Suppressor macrophage (primary cell): Measurements from ENCODE around the gene SEC14L1.

Experiments
- DNase-seq, 4 experiments: peaks; one replicate each; pipeline ENCODE4 v3.0.0-alpha.2; 2020 to 2022

SEC14L1 gene

GRCh38 chr17:77116371-77116860 is 24.4 kb upstream of the SEC14L1 start:
- no peak for DNase-seq

GRCh38 chr17:77117415-77117814 is 23.4 kb upstream of the SEC14L1 start:
- no peak for DNase-seq

DNA sequence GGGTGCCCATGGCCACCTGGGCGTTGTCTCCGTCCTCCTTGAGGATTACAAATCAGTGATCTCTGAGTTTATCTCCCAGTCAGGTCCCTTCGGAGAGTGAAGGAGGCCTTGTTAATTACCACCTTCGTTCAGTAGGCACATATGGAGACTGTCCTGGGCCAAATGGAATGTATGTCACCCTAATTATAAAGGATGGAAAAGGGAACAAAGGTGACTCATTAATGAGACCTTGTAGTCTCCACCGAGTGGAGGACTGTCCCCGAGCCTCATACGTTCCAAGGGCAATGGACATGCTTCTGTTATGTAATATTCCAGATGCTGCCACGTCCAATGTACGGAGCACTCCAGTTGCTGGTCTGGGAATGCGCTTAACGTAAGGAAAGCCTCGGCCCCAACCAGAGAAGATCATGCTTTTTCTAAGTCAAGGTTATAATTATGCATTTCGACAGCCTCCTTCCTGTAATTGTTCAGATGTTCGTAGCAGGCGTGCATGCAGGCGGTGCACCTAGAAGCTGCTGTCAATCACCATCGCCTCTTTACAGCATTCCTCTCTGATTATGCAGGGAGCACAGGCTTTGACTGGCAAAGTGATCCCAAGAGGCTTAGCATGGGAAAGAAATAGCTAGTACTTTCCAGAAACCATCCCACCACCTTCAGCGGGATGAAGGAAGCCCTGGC is 22.4 kb upstream of the SEC14L1 start:
- no peak for DNase-seq

DNA sequence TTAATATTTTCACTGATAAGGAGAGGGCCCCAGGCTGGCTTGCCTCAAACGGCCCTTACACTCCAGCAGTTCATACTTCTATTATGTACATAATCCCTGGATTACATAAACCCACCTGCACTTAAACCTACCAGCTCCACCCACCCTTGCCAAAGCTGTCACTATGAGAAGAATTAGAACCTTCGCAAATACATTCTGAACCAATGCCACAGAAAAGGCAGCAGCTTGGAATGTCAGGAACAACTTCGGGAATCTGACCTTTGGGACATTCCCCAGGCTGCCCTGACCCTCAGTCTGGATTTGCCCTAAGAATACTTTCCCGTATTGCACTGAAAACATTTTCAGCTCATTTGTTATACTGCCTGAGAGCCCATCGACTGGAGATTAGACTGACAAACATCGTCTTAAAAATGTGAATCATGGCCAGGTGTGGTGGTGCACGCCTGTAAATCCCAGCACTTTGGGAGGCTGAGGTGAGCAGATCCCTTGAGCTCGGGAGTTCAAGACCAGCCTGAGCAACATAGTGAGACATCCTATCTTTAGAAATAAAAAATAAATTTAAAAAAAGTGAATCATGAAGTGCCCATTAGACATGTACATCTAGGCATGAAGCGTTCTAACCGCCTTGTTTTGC is 21.0 kb upstream of the SEC14L1 start:
- no peak for DNase-seq

DNA sequence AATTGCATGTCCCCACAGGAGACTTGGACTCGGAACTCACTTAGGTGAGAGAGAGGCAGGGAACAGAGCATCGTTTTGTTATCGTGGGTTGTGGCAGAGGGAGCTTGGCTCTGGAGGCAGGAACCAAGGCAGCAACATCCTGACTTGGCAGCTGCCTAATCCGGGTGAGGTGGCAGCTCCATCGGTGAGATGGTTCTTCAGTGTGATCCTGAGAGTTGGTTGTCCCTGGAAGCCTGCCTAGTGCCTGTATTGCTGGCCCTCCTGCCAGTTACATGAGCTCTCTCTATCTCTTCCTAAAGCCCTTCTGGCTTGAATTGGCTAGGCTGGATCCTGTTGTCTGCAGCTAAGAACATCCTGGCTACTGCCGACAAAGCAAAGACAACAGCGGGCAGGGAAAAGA is 19.9 kb upstream of the SEC14L1 start:
- no peak for DNase-seq

DNA sequence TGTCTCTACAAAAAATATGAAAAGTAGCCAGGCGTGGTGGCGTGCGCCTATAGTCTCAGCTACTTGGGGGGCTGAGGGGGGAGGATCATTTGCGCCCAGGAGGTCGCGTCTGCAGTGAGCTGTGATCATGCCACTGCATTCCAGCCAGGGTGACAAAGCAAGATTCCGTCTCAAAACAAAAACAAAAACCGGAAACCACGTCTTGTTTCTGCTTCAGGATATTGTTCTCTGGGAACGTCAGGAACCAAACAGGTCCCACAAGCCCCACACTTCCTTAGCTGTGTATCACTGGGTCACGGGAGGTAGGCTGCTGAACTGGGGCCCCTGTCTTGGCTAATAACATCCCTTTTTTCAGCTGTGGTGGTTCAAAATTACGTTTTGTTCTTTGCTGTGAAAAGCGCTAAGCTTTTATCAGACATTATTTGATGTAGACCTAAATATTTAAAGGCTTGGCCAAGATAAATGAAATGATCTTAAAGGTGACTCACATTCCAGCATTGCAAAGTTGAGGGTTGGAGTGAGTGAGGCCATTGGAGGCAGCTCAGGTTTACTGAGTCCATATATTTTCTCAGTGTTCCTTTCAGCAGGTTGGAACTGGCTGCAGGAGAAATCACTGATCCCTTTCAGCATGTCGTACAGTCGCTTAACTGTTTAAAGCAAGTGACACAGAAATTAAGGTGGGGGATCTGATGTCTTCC is 16.4 kb upstream of the SEC14L1 start:
- DNase-seq: peak; percentile 85 to 92 (median 90)

GRCh38 chr17:77125432-77125901 is 15.3 kb upstream of the SEC14L1 start:
- DNase-seq: no peak

DNA sequence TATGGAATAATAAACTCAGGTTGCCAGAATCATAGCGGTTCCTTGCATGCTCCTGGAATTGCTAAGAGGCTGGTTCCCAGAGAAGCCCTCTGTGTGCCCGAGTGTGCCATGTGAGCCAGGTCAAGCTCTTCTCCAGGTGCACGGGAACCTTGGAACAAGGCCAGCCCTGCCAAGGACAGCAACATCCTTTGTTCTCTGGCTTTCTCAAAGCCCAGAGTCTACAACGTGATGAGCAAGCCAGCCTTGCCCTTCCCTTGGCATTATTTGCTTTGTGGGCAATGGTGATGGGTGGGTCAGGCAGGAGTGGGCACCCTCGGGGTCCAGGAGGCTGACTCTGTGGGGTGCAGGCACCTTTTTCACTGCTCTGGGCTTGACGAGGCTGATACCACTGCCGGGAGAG is 14.2 kb upstream of the SEC14L1 start:
- no peak for DNase-seq

GRCh38 chr17:77127735-77128361 is 12.9 kb upstream of the SEC14L1 start:
- DNase-seq: peak; percentile 78 to 89 (median 86)

DNA sequence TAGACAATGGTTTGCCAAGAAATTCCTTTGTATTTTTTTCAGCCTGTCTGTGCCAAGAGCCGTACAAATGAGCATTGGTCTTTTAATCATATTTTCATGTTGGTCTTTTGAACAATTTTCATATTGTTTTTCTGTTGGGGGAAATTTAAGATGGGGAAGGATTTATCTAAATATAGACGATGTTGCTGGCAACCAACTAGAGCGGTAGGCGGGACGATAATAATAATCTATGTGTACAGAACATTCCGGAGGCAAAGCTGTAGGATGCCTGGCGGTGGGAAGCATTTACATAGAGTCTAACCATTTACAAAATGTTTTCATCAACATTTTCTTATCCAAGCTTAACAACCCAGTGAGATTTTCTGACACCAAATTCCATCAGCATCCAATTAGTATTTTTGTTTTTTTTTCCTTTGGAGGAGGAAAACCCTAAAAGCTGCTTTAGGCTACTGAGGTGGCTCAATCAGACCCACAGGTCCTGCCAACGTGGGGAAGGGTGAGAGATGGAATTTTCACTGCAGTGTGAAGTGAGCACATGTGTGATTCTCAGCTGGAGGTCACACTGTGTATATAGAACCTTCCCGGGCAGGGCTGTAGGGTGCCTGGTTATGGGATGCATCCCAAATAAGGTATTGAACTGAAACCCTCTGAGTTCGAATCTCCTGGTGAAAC is 11.7 kb upstream of the SEC14L1 start:
- no peak for DNase-seq

- DNase-seq: no peak
Observed at GRCh38 chr17:77129568-77130301, 11.0 kb upstream of the SEC14L1 start.

GRCh38 chr17:77130525-77130924 is 10.2 kb upstream of the SEC14L1 start:
- DNase-seq: no peak

DNA sequence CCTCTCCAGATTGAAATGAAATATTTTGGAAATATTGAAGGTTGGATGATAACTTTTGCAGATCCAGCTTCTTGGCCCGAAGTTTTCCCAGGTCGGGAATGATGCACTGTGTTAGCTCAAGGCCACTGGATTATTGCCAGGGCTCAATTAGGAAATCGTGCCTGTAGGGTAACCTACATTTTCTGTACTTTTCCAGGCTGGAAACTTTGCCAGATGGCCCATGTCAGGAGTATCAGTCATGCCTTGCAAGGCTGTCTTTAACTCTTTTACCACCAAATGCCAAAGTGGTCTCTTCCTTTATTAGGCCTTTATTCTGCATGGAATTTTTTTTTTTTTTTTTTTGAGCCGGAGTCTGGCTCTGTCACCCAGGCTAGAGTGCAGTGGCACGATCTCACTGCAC is 8.9 kb upstream of the SEC14L1 start:
- DNase-seq: no peak

- DNase-seq: no peak
Observed at GRCh38 chr17:77132411-77133086, 8.2 kb upstream of the SEC14L1 start.

DNA sequence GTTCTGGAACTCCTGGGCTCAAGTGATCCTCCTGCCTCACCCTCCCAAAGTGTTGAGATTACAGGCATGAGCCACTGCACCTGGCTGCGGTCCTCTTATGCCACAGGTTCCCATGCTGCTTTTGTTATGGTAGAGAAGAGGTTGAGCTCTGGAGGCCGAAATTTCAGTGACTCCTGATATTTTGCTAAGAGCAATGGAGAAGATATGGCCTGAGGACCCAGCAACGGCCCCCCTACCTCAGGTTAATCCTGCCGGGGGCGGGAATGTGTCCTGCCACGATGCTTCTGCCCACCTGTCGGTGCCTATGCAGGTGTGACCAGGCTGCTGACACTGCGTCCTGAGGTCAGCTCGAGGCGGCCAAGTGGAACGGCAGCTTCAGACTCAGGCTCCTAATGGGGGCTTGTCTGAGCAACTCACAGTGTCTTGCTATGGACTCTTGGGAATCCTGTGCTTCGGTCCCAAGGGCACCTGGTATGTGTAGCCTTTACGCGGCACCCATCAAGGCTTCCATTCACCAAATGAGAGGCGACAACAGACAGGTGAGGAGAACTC is 7.6 kb upstream of the SEC14L1 start:
- DNase-seq: no peak

DNA sequence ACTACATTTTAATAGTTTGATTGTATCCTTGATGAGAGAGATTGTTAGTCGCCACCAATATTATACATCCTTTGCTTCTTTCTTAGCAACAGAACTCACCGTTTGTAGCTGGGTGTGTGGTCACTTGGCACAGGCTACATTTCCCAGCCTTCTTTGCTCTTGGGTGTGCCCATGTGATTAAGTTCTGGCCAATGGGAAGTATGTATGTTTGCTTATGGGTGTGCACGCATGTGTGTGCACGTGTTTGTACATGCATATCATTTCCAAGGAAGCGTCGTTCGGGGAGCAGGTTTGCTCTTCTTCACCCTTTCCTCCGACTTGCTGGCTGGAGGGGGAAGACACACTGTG is 4.4 kb upstream of the SEC14L1 start:
- no peak for DNase-seq

GRCh38 chr17:77137111-77137510 is 3.7 kb upstream of the SEC14L1 start:
- DNase-seq: no peak

- peak in 3 of 4 experiments; percentile 29 to 41 (median 40) for DNase-seq
Observed at GRCh38 chr17:77137886-77138285, 2.9 kb upstream of the SEC14L1 start.

DNA sequence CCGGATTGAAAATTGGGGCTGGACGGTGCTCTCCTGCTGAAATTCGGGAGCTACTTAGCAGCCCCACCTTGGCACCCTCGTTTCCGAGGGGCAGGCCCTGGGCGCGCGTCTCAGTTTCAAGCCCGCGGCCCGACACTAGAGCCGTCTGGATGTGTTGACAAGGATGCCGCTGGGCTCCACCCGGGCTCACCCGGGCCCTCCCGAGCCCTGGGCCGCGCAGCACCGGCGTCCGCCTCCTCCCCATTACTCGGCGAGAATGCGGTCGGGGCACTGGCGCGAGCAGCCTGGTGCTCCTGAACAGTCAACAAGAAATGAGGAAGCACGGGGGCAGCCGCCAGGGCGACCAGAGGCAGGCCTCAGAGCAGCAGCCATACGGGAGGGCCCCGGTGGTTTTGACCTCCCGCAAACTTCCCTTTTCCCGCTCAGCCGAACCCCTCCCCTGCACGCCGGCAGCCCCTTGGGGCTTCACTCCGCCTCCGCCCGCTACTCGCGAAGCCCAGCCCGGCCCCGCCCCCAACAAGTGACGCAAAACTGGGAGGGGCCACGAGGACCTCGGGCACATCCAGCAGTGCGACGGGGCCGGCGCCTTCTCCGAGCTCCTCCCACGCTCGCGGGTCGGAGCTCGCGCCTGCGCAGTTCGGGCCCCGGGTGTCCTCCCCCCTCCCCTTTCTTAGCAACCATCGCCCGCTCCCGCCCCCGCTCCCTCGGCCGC is 447 bp upstream of the SEC14L1 start:
- peak; percentile 100 for DNase-seq

DNA sequence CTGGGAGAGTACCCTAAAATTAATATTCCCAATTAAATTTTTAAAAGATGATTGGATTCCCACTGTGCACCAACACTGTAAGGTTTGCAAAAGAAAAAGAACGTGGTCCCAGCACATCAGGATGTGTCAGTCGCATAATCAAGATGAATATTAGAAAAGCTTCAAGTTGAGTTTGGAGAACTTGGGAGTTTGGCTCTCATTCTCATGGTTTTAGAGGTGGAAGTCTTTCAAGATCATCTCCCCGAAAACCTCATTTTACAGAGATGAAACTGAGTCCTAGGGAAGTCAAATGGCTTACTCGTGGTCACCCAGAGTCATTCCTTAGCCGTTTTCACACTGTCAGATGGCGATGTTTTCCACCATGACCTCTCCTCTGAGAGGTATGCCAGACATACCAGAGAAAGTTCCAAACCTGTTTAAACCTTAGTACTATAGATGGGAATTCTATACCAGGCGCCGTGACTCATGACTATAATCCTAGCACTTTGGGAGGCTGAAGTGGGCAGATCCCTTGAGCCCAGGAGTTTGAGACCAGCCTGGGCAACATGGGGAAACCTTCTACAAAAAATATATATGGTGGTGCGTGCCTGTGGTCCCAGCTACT is 1.2 kb downstream of the SEC14L1 start:
- DNase-seq: peak in 3 of 4 experiments; percentile 30 to 37 (median 34)
